ENCODE data around the gene COBL.

DNA sequence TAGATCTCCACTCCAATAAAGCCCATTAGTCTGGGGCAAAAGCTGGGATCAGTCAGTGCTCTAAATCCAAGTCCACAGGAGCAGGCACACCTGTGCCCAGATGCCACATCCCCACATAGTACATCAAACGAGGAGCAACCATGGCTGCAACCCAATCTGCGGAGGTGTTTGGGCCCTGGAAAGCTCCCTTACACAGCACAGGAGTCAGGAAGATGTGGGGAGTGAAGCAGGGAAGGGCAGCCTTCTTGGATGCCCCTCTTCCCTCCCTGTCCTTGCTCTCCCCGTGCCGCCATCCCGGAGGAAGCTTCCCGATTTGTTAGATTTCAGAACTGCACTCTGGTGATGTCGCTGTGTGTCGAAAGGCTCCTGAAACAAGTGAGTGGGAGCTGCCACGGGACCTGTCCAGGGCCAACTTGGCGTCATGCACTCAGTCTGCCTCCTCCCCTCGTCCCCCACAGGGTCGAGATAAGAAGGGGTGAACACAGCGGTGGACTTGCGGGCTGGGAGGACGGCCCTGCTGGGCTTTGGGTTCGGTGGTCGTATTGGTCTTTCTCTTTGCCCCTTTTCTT, 303.3 kb downstream of the COBL start:
- TF ChIP-seq, protein P1, sequence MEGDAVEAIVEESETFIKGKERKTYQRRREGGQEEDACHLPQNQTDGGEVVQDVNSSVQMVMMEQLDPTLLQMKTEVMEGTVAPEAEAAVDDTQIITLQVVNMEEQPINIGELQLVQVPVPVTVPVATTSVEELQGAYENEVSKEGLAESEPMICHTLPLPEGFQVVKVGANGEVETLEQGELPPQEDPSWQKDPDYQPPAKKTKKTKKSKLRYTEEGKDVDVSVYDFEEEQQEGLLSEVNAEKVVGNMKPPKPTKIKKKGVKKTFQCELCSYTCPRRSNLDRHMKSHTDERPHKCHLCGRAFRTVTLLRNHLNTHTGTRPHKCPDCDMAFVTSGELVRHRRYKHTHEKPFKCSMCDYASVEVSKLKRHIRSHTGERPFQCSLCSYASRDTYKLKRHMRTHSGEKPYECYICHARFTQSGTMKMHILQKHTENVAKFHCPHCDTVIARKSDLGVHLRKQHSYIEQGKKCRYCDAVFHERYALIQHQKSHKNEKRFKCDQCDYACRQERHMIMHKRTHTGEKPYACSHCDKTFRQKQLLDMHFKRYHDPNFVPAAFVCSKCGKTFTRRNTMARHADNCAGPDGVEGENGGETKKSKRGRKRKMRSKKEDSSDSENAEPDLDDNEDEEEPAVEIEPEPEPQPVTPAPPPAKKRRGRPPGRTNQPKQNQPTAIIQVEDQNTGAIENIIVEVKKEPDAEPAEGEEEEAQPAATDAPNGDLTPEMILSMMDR (conservative IDR thresholded peaks at IDR 0.05; ENCODE audit: low read depth, low read length) = no peak
- TF ChIP-seq EZH2phosphoT487 (IDR thresholded peaks at IDR 0.05; ENCODE audit: borderline replicate concordance, low read length) (no peak), EZH2 (IDR thresholded peaks at IDR 0.05; ENCODE audit: low read length, unreplicated experiment) (no peak)

Measured in PC-3 (cell line).